H1 (cell line): ENCODE data around the gene NEDD4L. TPM values are rescaled to one million over a fixed set of nuclear protein-coding genes. Genes with fewer than 3 reads are reported as not detected.

Experiments used
- CTCF ChIA-PET: fragments of 300-600 bp; sonication (Branson Sonifier 250); formaldehyde crosslinking; loops from one replicate; lab custom pipeline; 2021; ENCODE audit not compliant: partially characterized antibody; lab: Charles Lee
- POLR2A ChIA-PET: fragments of 300-600 bp; sonication (Branson Sonifier 250); formaldehyde crosslinking; loops from one replicate; lab custom pipeline; 2021; ENCODE audit warnings: inconsistent platforms; ENCODE audit not compliant: partially characterized antibody; lab: Charles Lee
- DNase-seq, 2 experiments: peaks; one replicate each; pipeline versions ENCODE4 v3.0.0 to v3.0.0-alpha.2; 2010 to 2022; ENCODE audit warnings: low spot score in 2 of 2, low read depth in 1 of 2, mixed read lengths in 1 of 2
- FAIRE-seq: peaks from 2 replicates; lab custom pipeline; 2011; peaks lifted over from hg19 to GRCh38; lab: Jason Lieb, UNC
- H2AFZ ChIP-seq: 2 replicates; pipeline ENCODE4 v1.8.1; 2012; ENCODE audit warnings: low read length, inconsistent platforms
- H2AK5ac ChIP-seq: 2 replicates; pipeline ENCODE4 v1.6.1; 2013; ENCODE audit warnings: low read depth, low read length
- H2BK120ac ChIP-seq: replicated peaks from 2 replicates; pipeline ENCODE3; 2013; ENCODE audit warnings: low read depth, low read length, inconsistent platforms
- H2BK12ac ChIP-seq: 2 replicates; pipeline ENCODE4 v1.6.1; 2013; ENCODE audit warnings: low read depth, low read length
- H2BK15ac ChIP-seq: 2 replicates; pipeline ENCODE4 v1.6.1; 2013; ENCODE audit warnings: low read length
- H2BK20ac ChIP-seq: 2 replicates; pipeline ENCODE4 v1.6.1; 2013; ENCODE audit warnings: low read length
- H2BK5ac ChIP-seq: 2 replicates; pipeline ENCODE4 v1.6.1; 2013; ENCODE audit warnings: low read depth, low read length
- H3K14ac ChIP-seq: 2 replicates; pipeline ENCODE4 v1.6.1; 2013; ENCODE audit warnings: inconsistent platforms; ENCODE audit not compliant: insufficient read length
- H3K18ac ChIP-seq: 2 replicates; pipeline ENCODE4 v1.6.1; 2013; ENCODE audit warnings: low read length; ENCODE audit errors: extremely low read depth
- H3K23ac ChIP-seq: 2 replicates; pipeline ENCODE4 v1.6.1; 2013; ENCODE audit warnings: inconsistent platforms; ENCODE audit not compliant: insufficient read length
- H3K23me2 ChIP-seq: 2 replicates; pipeline ENCODE4 v1.6.1; 2013; ENCODE audit warnings: low read depth, low read length
- H3K27ac ChIP-seq: 2 replicates; pipeline ENCODE4 v1.6.1; 2011; ENCODE audit warnings: low read depth, low read length, inconsistent platforms
- H3K27me3 ChIP-seq, 4 experiments: replicated peaks in 1 of 4; 1 replicate in 1 of 4; 2 replicates in 3 of 4; pipeline versions ENCODE4 v1.6.1 to v1.8.1; 2011 to 2013; ENCODE audit warnings: low read length in 3 of 4, mild to moderate bottlenecking in 3 of 4, inconsistent platforms in 2 of 4, mixed read lengths in 2 of 4, moderate library complexity in 1 of 4; ENCODE audit not compliant: control insufficient read depth in 3 of 4, insufficient read depth in 3 of 4; ENCODE audit errors: extremely low read depth in 1 of 4
- H3K36me3 ChIP-seq, 4 experiments: 2 replicates each; pipeline versions ENCODE4 v1.6.1 to v1.8.1; 2011 to 2013; ENCODE audit warnings: mild to moderate bottlenecking in 4 of 4, low read length in 3 of 4, moderate library complexity in 2 of 4, control low read depth in 1 of 4, inconsistent platforms in 1 of 4; ENCODE audit not compliant: insufficient read depth in 4 of 4, control insufficient read depth in 2 of 4
- H3K4ac ChIP-seq: replicated peaks from 2 replicates; pipeline ENCODE3; 2013; ENCODE audit warnings: low read length, low read depth, mixed read lengths, inconsistent platforms; ENCODE audit not compliant: insufficient read length
- H3K4me1 ChIP-seq, 4 experiments: replicated peaks in 1 of 4; 1 replicate in 1 of 4; 2 replicates in 3 of 4; pipeline versions ENCODE4 v1.6.1 to v1.8.1; 2011 to 2013; ENCODE audit warnings: low read length in 3 of 4, inconsistent platforms in 2 of 4, mixed read lengths in 1 of 4; ENCODE audit not compliant: insufficient read depth in 4 of 4, control insufficient read depth in 3 of 4
- H3K4me2 ChIP-seq, 2 experiments: 2 replicates each; pipeline versions ENCODE4 v1.6.1 to v1.8.1; 2011 to 2013; ENCODE audit warnings: low read depth in 2 of 2, low read length in 2 of 2, control low read depth in 1 of 2, inconsistent platforms in 1 of 2, mild to moderate bottlenecking in 1 of 2; ENCODE audit not compliant: insufficient read depth in 1 of 2
- H3K4me3 ChIP-seq, 4 experiments: fragments of 200-600, 300-600 bp in 1 of 4; sonication (generic), shearing (Covaris generic), sonication (Bioruptor Twin) in 1 of 4; 2 replicates each; pipeline versions ENCODE4 v1.5.1 to v1.8.1; 2011 to 2016; ENCODE audit warnings: low read length in 4 of 4, low read depth in 3 of 4, control low read depth in 2 of 4, inconsistent platforms in 2 of 4, mild to moderate bottlenecking in 2 of 4, mixed read lengths in 1 of 4, moderate library complexity in 1 of 4; ENCODE audit not compliant: insufficient read depth in 2 of 4; ENCODE audit errors: extremely low read depth in 1 of 4
- H3K56ac ChIP-seq: replicated peaks from 2 replicates; pipeline ENCODE3; 2013; ENCODE audit warnings: low read depth, mild to moderate bottlenecking, mixed read lengths, low read length, inconsistent platforms; ENCODE audit not compliant: insufficient read length
- H3K79me1 ChIP-seq: 2 replicates; pipeline ENCODE4 v1.6.1; 2013; ENCODE audit warnings: low read depth, low read length, control low read depth
- H3K79me2 ChIP-seq, 2 experiments: 2 replicates each; pipeline versions ENCODE4 v1.6.1 to v1.8.1; 2012 to 2013; ENCODE audit warnings: low read length in 2 of 2, mild to moderate bottlenecking in 2 of 2, inconsistent platforms in 1 of 2; ENCODE audit not compliant: insufficient read depth in 2 of 2, control insufficient read depth in 1 of 2
- H3K9ac ChIP-seq, 4 experiments: replicated peaks in 1 of 4; 1 replicate in 1 of 4; 2 replicates in 3 of 4; pipeline versions ENCODE4 v1.6.1 to v1.8.1; 2011 to 2013; ENCODE audit warnings: low read depth in 3 of 4, low read length in 3 of 4, control low read depth in 2 of 4, mild to moderate bottlenecking in 2 of 4, moderate library complexity in 2 of 4, inconsistent platforms in 1 of 4; ENCODE audit errors: extremely low read depth in 1 of 4
- H3K9me3 ChIP-seq, 2 experiments: 2 replicates each; pipeline versions ENCODE4 v1.6.1 to v1.8.1; 2012 to 2013; ENCODE audit warnings: mild to moderate bottlenecking in 2 of 2, moderate library complexity in 2 of 2, control low read depth in 1 of 2, inconsistent platforms in 1 of 2, low read depth in 1 of 2, low read length in 1 of 2, mixed read lengths in 1 of 2; ENCODE audit not compliant: insufficient read depth in 2 of 2
- H4K20me1 ChIP-seq, 2 experiments: replicated peaks in 1 of 2; 2 replicates each; pipeline versions ENCODE3 to v1.8.1; 2011 to 2013; ENCODE audit warnings: inconsistent platforms in 2 of 2, low read length in 2 of 2, mild to moderate bottlenecking in 1 of 2; ENCODE audit not compliant: insufficient read depth in 2 of 2, control insufficient read depth in 1 of 2
- H4K5ac ChIP-seq: 2 replicates; pipeline ENCODE4 v1.6.1; 2013; ENCODE audit warnings: low read length, low read depth, mixed read lengths, inconsistent platforms; ENCODE audit not compliant: insufficient read length
- H4K8ac ChIP-seq: 2 replicates; pipeline ENCODE4 v1.8.0; 2013; ENCODE audit warnings: mild to moderate bottlenecking, moderate library complexity, low read length, inconsistent platforms; ENCODE audit not compliant: insufficient read depth; ENCODE audit errors: extremely low read depth
- H4K91ac ChIP-seq: replicated peaks from 2 replicates; pipeline ENCODE3; 2013; ENCODE audit warnings: low read length, mixed read lengths, inconsistent platforms; ENCODE audit not compliant: insufficient read length
- CHD1 ChIP-seq: IDR thresholded peaks from 2 replicates; pipeline ENCODE4 v1.6.1; 2012; ENCODE audit warnings: low read depth, low read length, improper control_type of control experiment
- EGR1 ChIP-seq: IDR thresholded peaks from 2 replicates; pipeline ENCODE4 v1.6.1; 2011; ENCODE audit warnings: low read depth, low read length, borderline replicate concordance
- GABPA ChIP-seq: IDR thresholded peaks from 2 replicates; pipeline ENCODE4 v1.6.1; 2011; ENCODE audit warnings: mild to moderate bottlenecking, low read length, moderate library complexity, borderline replicate concordance; ENCODE audit not compliant: insufficient read depth
- RFX5 ChIP-seq: IDR thresholded peaks from 2 replicates; pipeline ENCODE4 v1.6.1; 2011; ENCODE audit warnings: low read depth, low read length, improper control_type of control experiment, borderline replicate concordance
- SIX5 ChIP-seq: IDR thresholded peaks from 2 replicates; pipeline ENCODE4 v1.6.1; 2011; ENCODE audit warnings: mild to moderate bottlenecking, low read depth, low read length
- WGBS, 2 experiments: shearing (Covaris generic) in 1 of 2; methylation state at CpG; one replicate each; pipeline versions ENCODE4 v1.1.6 to v1.1.7; 2013 to 2015; ENCODE audit warnings: low lambda C conversion rate in 2 of 2, mixed read lengths in 2 of 2, inconsistent platforms in 1 of 2, low coverage in 1 of 2, missing lambda C conversion rate in 1 of 2; ENCODE audit not compliant: insufficient replicate concordance in 2 of 2, insufficient coverage in 1 of 2, insufficient read length in 1 of 2; ENCODE audit errors: extremely low coverage in 1 of 2, missing lambda C conversion rate in 1 of 2; 5-methylcytosine and 5-hydroxymethylcytosine counted together
- polyA plus RNA-seq, 7 experiments: library from polyadenylated mRNA; depleted of rRNA in 3 of 7; stranded (reverse) in 5 of 7; unstranded in 2 of 7; fragments of >200 nt in 5 of 7; fragments of 200-250 nt in 2 of 7; gene quantifications; 1 replicate in 5 of 7; 2 replicates in 1 of 7; 4 replicates in 1 of 7; pipeline versions ENCODE4 v1.2.1 to v1.2.3, GENCODE V29; 2011 to 2013; ENCODE audit warnings: missing spikeins in 2 of 7, mixed read lengths in 2 of 7
- total RNA-seq: library from RNA; stranded (reverse); fragmentation: NEBNext Ultra II Directional; extraction: Animal tissue kit (Norgen Biotek cat#: 25700); gene quantifications from 2 replicates; pipeline ENCODE4 v1.2.1, GENCODE V29; 2021

The NEDD4L gene
- total and polyA plus RNA-seq, 2 of the 8 experiments (the other 6 are each of a cell fraction or from before 2014, with no cell fraction given): 37.3 to 69.8 TPM

DNA sequence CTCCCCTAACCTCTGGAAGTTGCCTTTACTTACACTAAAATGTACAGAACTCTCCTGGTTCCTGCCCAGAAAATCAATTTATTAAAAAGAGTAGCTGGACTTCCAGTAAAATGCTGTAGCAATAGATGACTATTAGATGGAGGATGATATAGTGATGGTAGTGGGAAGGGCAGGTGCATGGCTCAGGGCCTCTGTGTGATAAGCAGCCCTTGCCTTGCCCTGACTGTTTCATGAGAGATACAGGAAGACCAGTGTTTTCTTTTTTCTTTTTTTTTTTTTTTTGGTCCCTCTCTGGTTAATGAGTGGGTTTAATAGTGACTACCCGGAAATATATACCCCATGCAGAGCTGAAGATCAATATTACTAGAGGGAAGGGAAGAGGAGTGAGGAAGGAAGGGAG is 48.7 kb upstream of the NEDD4L start:
- Histone ChIP-seq H3K79me1 (no peaks in the 10 kb centered on the region), H3K4me2 (no peak overlapping the region), H3K23me2 (no peaks in the 10 kb centered on the region), H3K14ac (no peak overlapping the region), H3K56ac (no peak overlapping the region), H4K91ac (no peak overlapping the region), H3K27ac (no peak overlapping the region), H4K8ac (no peak overlapping the region), H2AK5ac (no peak overlapping the region), H3K23ac (no peak overlapping the region), H3K27me3 (no peaks in the 10 kb centered on the region), H2BK5ac (no peak overlapping the region), H3K79me2 (no peaks in the 10 kb centered on the region), H2BK12ac (no peak overlapping the region), H2BK120ac (no peak overlapping the region), H4K5ac (no peak overlapping the region), H2AFZ (no peak overlapping the region), H3K9me3 (no peaks in the 10 kb centered on the region), H3K4me1 (0 out of 7 replicates have a peak, but pooled peaks cover 0 to 2% (median 0%) of the 10 kb centered on the region in 4 experiments), H3K9ac (no peak overlapping the region), H3K4ac (no peak overlapping the region), H4K20me1 (no peaks in the 10 kb centered on the region)
- DNase-seq: no peak
- ChIA-PET POLR2A (no interaction called here), CTCF (interaction anchor here (0.6 to 1.4 kb wide), 4 partner anchors 25 to 469 kb away, joined by 3 read pairs; no protein-coding TSS in a partner anchor)
- 100% methylated on average over 1 of the region's 1 CpG; no CpG with 5 or more reads in 1 of the 2 experiments for WGBS, 2 experiments
- TF ChIP-seq EGR1: no peak
- no peak for TF ChIP-seq RFX5
- TF ChIP-seq CHD1: no peak
- TF ChIP-seq SIX5: no peak
- TF ChIP-seq GABPA: no peak
- TF ChIP-seq, all 59 proteins: peak for 0
- Histone ChIP-seq H3K18ac (no peak overlapping the region), H2BK20ac (no peak overlapping the region), H3K4me3 (no peak overlapping the region), H2BK15ac (no peak overlapping the region), H3K36me3 (no peaks in the 10 kb centered on the region)
- no peak for FAIRE-seq
